Endothelial cell (in vitro differentiated cells): ENCODE results near the gene MYO1C. TPM values are rescaled to one million over a fixed set of nuclear protein-coding genes. Genes with fewer than 3 reads are reported as not detected.

Experiments used
- DNase-seq: peaks from one replicate; pipeline ENCODE4 v3.0.0; 2021; ENCODE audit warnings: low spot score
- H3K27ac Mint-ChIP-seq: one replicate; pipeline ENCODE4 v1.8.0; 2021; ENCODE audit warnings: mixed read lengths, inconsistent platforms; ENCODE audit not compliant: unreplicated experiment
- H3K27me3 Mint-ChIP-seq: one replicate; pipeline ENCODE4 v1.8.0; 2021; ENCODE audit warnings: mild to moderate bottlenecking, moderate library complexity, mixed read lengths, inconsistent platforms; ENCODE audit not compliant: unreplicated experiment
- H3K36me3 Mint-ChIP-seq: one replicate; pipeline ENCODE4 v1.8.0; 2021; ENCODE audit warnings: mild to moderate bottlenecking, low read depth, mixed read lengths, inconsistent platforms; ENCODE audit not compliant: unreplicated experiment
- H3K4me1 Mint-ChIP-seq: one replicate; pipeline ENCODE4 v1.8.0; 2021; ENCODE audit warnings: mild to moderate bottlenecking, mixed read lengths, inconsistent platforms; ENCODE audit not compliant: unreplicated experiment
- H3K4me3 Mint-ChIP-seq: one replicate; pipeline ENCODE4 v1.8.0; 2021; ENCODE audit warnings: mild to moderate bottlenecking, mixed read lengths, inconsistent platforms; ENCODE audit not compliant: unreplicated experiment
- H3K9me3 Mint-ChIP-seq: one replicate; pipeline ENCODE4 v1.8.0; 2021; ENCODE audit warnings: mixed read lengths, inconsistent platforms; ENCODE audit not compliant: unreplicated experiment
- CTCF ChIP-seq: fragments of 200-600 bp; sonication (generic); IDR thresholded peaks from one replicate; pipeline ENCODE4 v1.5.0; 2021; ENCODE audit warnings: antibody characterized with exemption; ENCODE audit not compliant: unreplicated experiment
- total RNA-seq: library from RNA; stranded (reverse); fragmentation: NEBNext Ultra II Directional; extraction: Animal tissue kit (Norgen Biotek cat#: 25700); gene quantifications from one replicate; pipeline ENCODE4 v1.2.1, GENCODE V29; 2021; ENCODE audit not compliant: unreplicated experiment

MYO1C gene
- total RNA-seq, 1 donor from 2014 or later: 117 TPM

- Mint-ChIP-seq H3K4me3 (peak overlapping the region; percentile 40), H3K9me3 (no peaks in the 10 kb centered on the region), H3K4me1 (peaks cover 27% of the 10 kb centered on the region), H3K36me3 (peaks cover 8% of the 10 kb centered on the region), H3K27me3 (peaks cover 27% of the 10 kb centered on the region), H3K27ac (peak overlapping the region; percentile 67)
- no peak for TF ChIP-seq CTCF
- DNase-seq: no peak
These were observed 3.6 kb downstream of the MYO1C start for GRCh38 chr17:1488826-1489270.

GRCh38 chr17:1487939-1488825 lies 4.3 kb downstream of the MYO1C start:
- Mint-ChIP-seq H3K4me3 (peak overlapping the region; percentile 85), H3K27me3 (peaks cover 29% of the 10 kb centered on the region), H3K36me3 (peaks cover 13% of the 10 kb centered on the region), H3K27ac (peak overlapping the region; percentile 67), H3K9me3 (no peaks in the 10 kb centered on the region), H3K4me1 (peaks cover 20% of the 10 kb centered on the region)
- peak; percentile 87 for DNase-seq
- no peak for TF ChIP-seq CTCF

- peak; percentile 31 for DNase-seq
- H3K27me3 Mint-ChIP-seq: peaks cover 33% of the 10 kb centered on the region
- peaks cover 18% of the 10 kb centered on the region for H3K4me1 Mint-ChIP-seq
- H3K36me3 Mint-ChIP-seq: peaks cover 16% of the 10 kb centered on the region
- no peaks in the 10 kb centered on the region for H3K9me3 Mint-ChIP-seq
- no peak overlapping the region for H3K27ac Mint-ChIP-seq
- peak overlapping the region; percentile 65 for H3K4me3 Mint-ChIP-seq
- no peak for TF ChIP-seq CTCF
These were observed 5.4 kb downstream of the MYO1C start for GRCh38 chr17:1486802-1487695.

GRCh38 chr17:1485423-1486376 lies 6.8 kb downstream of the MYO1C start:
- DNase-seq: peak; percentile 67

More at GRCh38 chr17:1485423-1486376, 6.8 kb downstream of the MYO1C start:
- H3K9me3 Mint-ChIP-seq: no peaks in the 10 kb centered on the region
- H3K4me1 Mint-ChIP-seq: peaks cover 13% of the 10 kb centered on the region
- H3K36me3 Mint-ChIP-seq: peaks cover 27% of the 10 kb centered on the region
- no peak for TF ChIP-seq CTCF
- no peak overlapping the region for H3K27ac Mint-ChIP-seq
- H3K4me3 Mint-ChIP-seq: no peak overlapping the region
- peaks cover 38% of the 10 kb centered on the region for H3K27me3 Mint-ChIP-seq
